SU-DHL-6 (cell line): ENCODE results near the gene PDE4D.

Source experiments
- H2AFZ ChIP-seq: fragments of 200-600 bp; sonication (generic); 2 replicates; pipeline ENCODE4 v1.6.1; 2014; ENCODE audit warnings: low read depth, mild to moderate bottlenecking, moderate library complexity, mixed read lengths, antibody characterized with exemption, low read length; ENCODE audit not compliant: severe bottlenecking
- H3F3A ChIP-seq: fragments of 200-600 bp; shearing (Covaris generic); 2 replicates; pipeline ENCODE4 v1.6.0; 2016; ENCODE audit warnings: antibody characterized with exemption, mild to moderate bottlenecking; ENCODE audit not compliant: insufficient read depth
- H3K27ac ChIP-seq: fragments of 200-600 bp; sonication (generic); 2 replicates; pipeline ENCODE4 v1.5.1; 2016; ENCODE audit warnings: low read depth, mild to moderate bottlenecking, low read length, moderate library complexity, mixed read lengths
- H3K27me3 ChIP-seq: fragments of 200-600 bp; sonication (generic), shearing (Covaris generic); 2 replicates; pipeline ENCODE4 v1.6.0; 2014; ENCODE audit warnings: mild to moderate bottlenecking, low read length
- H3K36me3 ChIP-seq: fragments of 200-600 bp; sonication (generic); 2 replicates; pipeline ENCODE4 v1.6.1; 2014; ENCODE audit warnings: mild to moderate bottlenecking, low read length, mixed read lengths
- H3K4me2 ChIP-seq: fragments of 300-600, 200-600 bp; shearing (Covaris generic), sonication (generic); 2 replicates; pipeline ENCODE4 v1.6.0; 2014; ENCODE audit warnings: low read length, low read depth, mild to moderate bottlenecking; ENCODE audit not compliant: poor library complexity, severe bottlenecking
- H3K4me3 ChIP-seq: fragments of 200-600 bp; sonication (generic); 2 replicates; pipeline ENCODE4 v1.5.1; 2014; ENCODE audit warnings: antibody characterized with exemption, low read length, mild to moderate bottlenecking, mixed read lengths; ENCODE audit not compliant: insufficient read depth, poor library complexity, severe bottlenecking
- H3K79me2 ChIP-seq: fragments of 200-600 bp; sonication (generic); 2 replicates; pipeline ENCODE4 v1.6.1; 2014; ENCODE audit warnings: mild to moderate bottlenecking, low read length, moderate library complexity; ENCODE audit not compliant: insufficient read depth
- H3K9ac ChIP-seq: fragments of 200-600 bp; sonication (generic); 2 replicates; pipeline ENCODE4 v1.7.0; 2014; ENCODE audit warnings: mild to moderate bottlenecking, low read length
- H3K9me2 ChIP-seq: fragments of 200-600 bp; sonication (generic); replicated peaks from 2 replicates; pipeline ENCODE4 v1.6.1; 2014; ENCODE audit warnings: low read length; ENCODE audit not compliant: insufficient read depth
- H3K9me3 ChIP-seq: fragments of 200-600 bp; sonication (generic); 2 replicates; pipeline ENCODE4 v1.6.1; 2014; ENCODE audit warnings: low read length, mixed read lengths; ENCODE audit not compliant: insufficient read depth
- H4K20me1 ChIP-seq: fragments of 200-600 bp; sonication (generic); 2 replicates; pipeline ENCODE4 v1.6.1; 2014; ENCODE audit warnings: low read depth, mild to moderate bottlenecking, antibody characterized with exemption, low read length, moderate library complexity, mixed read lengths
- CTCF ChIP-seq: fragments of 200-600 bp; sonication (generic); IDR thresholded peaks from one replicate; pipeline ENCODE4 v1.5.1; 2017; ENCODE audit warnings: antibody characterized with exemption, mild to moderate bottlenecking, low read length, moderate library complexity; ENCODE audit not compliant: insufficient read depth, poor library complexity, severe bottlenecking
- EZH2phosphoT487 ChIP-seq: fragments of 200-600 bp; sonication (generic), shearing (Covaris generic); conservative IDR thresholded peaks from 2 replicates; pipeline ENCODE4 v1.6.1; 2018; ENCODE audit warnings: mild to moderate bottlenecking, antibody characterized with exemption, low read length, moderate library complexity, mixed read lengths

PDE4D gene

GRCh38 chr5:59090323-59090722 lies 803.2 kb downstream of the PDE4D start:
- Histone ChIP-seq H3K27ac (no peak overlapping the region), H4K20me1 (no peaks in the 10 kb centered on the region), H3K79me2 (no peaks in the 10 kb centered on the region), H3K4me2 (no peak overlapping the region), H3K27me3 (no peaks in the 10 kb centered on the region), H3K36me3 (no peaks in the 10 kb centered on the region), H3K9ac (no peak overlapping the region), H3K9me3 (no peaks in the 10 kb centered on the region), H2AFZ (no peak overlapping the region), H3F3A (no peaks in the 10 kb centered on the region), H3K4me3 (no peak overlapping the region), H3K9me2 (no peaks in the 10 kb centered on the region)
- TF ChIP-seq CTCF = no peak
- TF ChIP-seq EZH2phosphoT487 = no peak

- Histone ChIP-seq H2AFZ (no peak overlapping the region), H3K9me2 (no peaks in the 10 kb centered on the region), H3K36me3 (no peaks in the 10 kb centered on the region), H3K4me2 (no peak overlapping the region), H4K20me1 (no peaks in the 10 kb centered on the region), H3K79me2 (no peaks in the 10 kb centered on the region), H3K9ac (no peak overlapping the region), H3K27me3 (no peaks in the 10 kb centered on the region), H3K27ac (no peak overlapping the region), H3F3A (no peaks in the 10 kb centered on the region), H3K9me3 (no peaks in the 10 kb centered on the region), H3K4me3 (no peak overlapping the region)
- TF ChIP-seq EZH2phosphoT487 = no peak
- TF ChIP-seq CTCF = no peak
Measured at GRCh38 chr5:59089767-59090166, 803.8 kb downstream of the PDE4D start.

GRCh38 chr5:59088546-59088945 lies 805.0 kb downstream of the PDE4D start:
- Histone ChIP-seq H2AFZ (no peak overlapping the region), H3K4me3 (no peak overlapping the region), H3K27ac (no peak overlapping the region), H3K9ac (no peak overlapping the region), H3K36me3 (no peaks in the 10 kb centered on the region), H3K9me3 (no peaks in the 10 kb centered on the region), H3K27me3 (no peaks in the 10 kb centered on the region), H3F3A (no peaks in the 10 kb centered on the region), H4K20me1 (no peaks in the 10 kb centered on the region), H3K79me2 (no peaks in the 10 kb centered on the region), H3K4me2 (no peak overlapping the region), H3K9me2 (no peaks in the 10 kb centered on the region)
- TF ChIP-seq EZH2phosphoT487 (no peak), CTCF (no peak)
